ENCODE data around the gene PRICKLE1. TPM values are rescaled to one million over a fixed set of nuclear protein-coding genes. Genes with fewer than 3 reads are reported as not detected.

PRICKLE1 gene
- total and polyA plus RNA-seq, 2 of the 13 experiments (the other 11 are each of a cell fraction or from before 2014, with no cell fraction given) = not detected

GRCh38 chr12:42615006-42615405, 25.5 kb upstream of the PRICKLE1 start (continued):
- TF ChIP-seq ZBTB25 (CRISPR knock-in tag; IDR thresholded peaks at IDR 0.05) (no peak), FOXP4 (CRISPR knock-in tag; IDR thresholded peaks at IDR 0.05) (no peak), ATF6 (CRISPR knock-in tag; conservative IDR thresholded peaks at IDR 0.05) (no peak)

GRCh38 chr12:42612231-42612613, 22.7 kb upstream of the PRICKLE1 start:
- no peak for FAIRE-seq
- Histone ChIP-seq H3K9me3 (ENCODE audit: low read length) (no peaks in the 10 kb centered on the region), H3K4me2 (ENCODE audit: low read depth, low read length) (no peak overlapping the region), H3K9ac (ENCODE audit: insufficient read depth, low read depth, low read length) (no peak overlapping the region), H4K20me1 (ENCODE audit: insufficient read depth, low read length) (no peaks in the 10 kb centered on the region), H3K27ac (ENCODE audit: extremely low read length, insufficient read depth, low read length) (no peak overlapping the region), H3K4me1 (ENCODE audit: insufficient read depth, low read length) (no peaks in the 10 kb centered on the region), H3K36me3 (replicated peaks in 1 of 2; ENCODE audit: control insufficient read depth in 1 of 2, insufficient read depth in 2 of 2, low read length in 2 of 2) (no peaks in the 10 kb centered on the region), H3K79me2 (ENCODE audit: insufficient read depth, low read length) (no peaks in the 10 kb centered on the region), H3K4me3 (replicated peaks in 1 of 3; ENCODE audit: insufficient read depth in 1 of 3, low read depth in 2 of 3, low read length in 3 of 3) (no peak overlapping the region), H3K27me3 (ENCODE audit: control insufficient read depth in 1 of 2, insufficient read depth in 2 of 2, low read length in 2 of 2) (no peaks in the 10 kb centered on the region; a peak in 1 of 5 replicates), H2AFZ (ENCODE audit: low read length) (no peak overlapping the region)
- CTCF ChIA-PET (ENCODE audit: low intra/inter-chr PET ratio, low total read pairs) = no interaction called here
- BruUV-seq (replicated peaks) = no TSS peak
- POLR2A ChIA-PET = no interaction called here
- DNase-seq (ENCODE audit: low spot score) = no peak
- intact Hi-C loops (cut with micrococcal nuclease; ENCODE audit: unreplicated experiment) = no loop called here
- in situ Hi-C loops (cut with HindIII; ENCODE audit: extremely low pct_ligation_motif_present, low pct_unique_long_range_greater_than_20kb) = no loop called here
- TF ChIP-seq FOXJ3 (CRISPR knock-in tag; IDR thresholded peaks at IDR 0.05; ENCODE audit: borderline replicate concordance) = no peak
- TF ChIP-seq ZNF180 (CRISPR knock-in tag; IDR thresholded peaks at IDR 0.05; ENCODE audit: borderline replicate concordance, low read depth) = no peak
- no peak for TF ChIP-seq KDM2A (CRISPR knock-in tag; IDR thresholded peaks at IDR 0.05; ENCODE audit: borderline replicate concordance, low read depth)
- no peak for TF ChIP-seq ZNF660 (CRISPR knock-in tag; IDR thresholded peaks at IDR 0.05; ENCODE audit: borderline replicate concordance, low read depth)
- no peak for TF ChIP-seq YEATS4 (CRISPR knock-in tag; IDR thresholded peaks at IDR 0.05; ENCODE audit: borderline replicate concordance)
- no peak for TF ChIP-seq ZNF605 (CRISPR knock-in tag; IDR thresholded peaks at IDR 0.05)
- no peak for ATAC-seq
